Activated CD8-positive, alpha-beta memory T cell treated with anti-CD3 and anti-CD28 coated beads, Interleukin-2, amount 10 ng/mL, durations not matched to agents 7 days and 5 days (primary cell): Measurements from ENCODE around the gene WDFY3. TPM values are rescaled to one million over a fixed set of nuclear protein-coding genes. Genes with fewer than 3 reads are reported as not detected.
"Not testable (repeated sequence)": the region's sequence is repeated elsewhere in the genome, so short reads cannot be mapped to it uniquely, and the experiment has no call there.

Experiments
- ATAC-seq: fragments of 150-1000 bp; cut with Tn5 transposase; one replicate; pipeline ENCODE4 v1.10.0; 2021; ENCODE audit warnings: moderate library complexity
- CTCF ChIA-PET: fragments of 350-600 bp; sonication (Branson Sonifier 250); formaldehyde crosslinking; loops from one replicate; lab custom pipeline; 2021; ENCODE audit warnings: antibody characterized with exemption; lab: Charles Lee
- DNase-seq: peaks from one replicate; pipeline ENCODE4 v3.0.0-alpha.2; 2020
- H3K27ac Mint-ChIP-seq: one replicate; pipeline ENCODE4 v1.8.0; 2021; ENCODE audit warnings: mild to moderate bottlenecking, mixed read lengths
- H3K27me3 Mint-ChIP-seq: one replicate; pipeline ENCODE4 v1.8.0; 2021; ENCODE audit warnings: mixed read lengths
- H3K36me3 Mint-ChIP-seq: one replicate; pipeline ENCODE4 v1.8.0; 2021; ENCODE audit warnings: mild to moderate bottlenecking, mixed read lengths
- H3K4me1 Mint-ChIP-seq: one replicate; pipeline ENCODE4 v1.8.0; 2021; ENCODE audit warnings: mixed read lengths
- H3K4me3 Mint-ChIP-seq: one replicate; pipeline ENCODE4 v1.8.0; 2021; ENCODE audit warnings: mild to moderate bottlenecking, moderate library complexity, mixed read lengths
- H3K9me3 Mint-ChIP-seq: one replicate; pipeline ENCODE4 v1.8.0; 2022; ENCODE audit warnings: low read depth, mixed read lengths
- total RNA-seq, 2 experiments: library from RNA; stranded (reverse); gene quantifications; one replicate each; pipeline ENCODE4 v1.2.3, GENCODE V29; 2021

Gene WDFY3
- total RNA-seq, 2 experiments from 2014 or later, result 0.09 to 0.66 TPM

GRCh38 chr4:84855774-84856173, 110.7 kb downstream of the WDFY3 start:
- DNase-seq, result no peak
- no peaks in the 10 kb centered on the region for H3K9me3 Mint-ChIP-seq
- no peak for ATAC-seq

GRCh38 chr4:84852081-84852480, 114.4 kb downstream of the WDFY3 start:
- Mint-ChIP-seq H3K9me3 (no peaks in the 10 kb centered on the region), H3K27ac (no peak overlapping the region), H3K27me3 (no peaks in the 10 kb centered on the region), H3K4me3 (no peak overlapping the region), H3K4me1 (no peaks in the 10 kb centered on the region), H3K36me3 (no peaks in the 10 kb centered on the region)
- ATAC-seq (no peak), DNase-seq (no peak)
- CTCF ChIA-PET, result no interaction called here

More at GRCh38 chr4:84855774-84856173, 110.7 kb downstream of the WDFY3 start:
- H3K4me3 Mint-ChIP-seq, result no peak overlapping the region
- H3K27me3 Mint-ChIP-seq, result no peaks in the 10 kb centered on the region
- H3K36me3 Mint-ChIP-seq, result no peaks in the 10 kb centered on the region
- CTCF ChIA-PET, result no interaction called here
- no peaks in the 10 kb centered on the region for H3K4me1 Mint-ChIP-seq
- H3K27ac Mint-ChIP-seq, result no peak overlapping the region

GRCh38 chr4:84849051-84849640, 117.3 kb downstream of the WDFY3 start:
- Mint-ChIP-seq H3K36me3 (no peaks in the 10 kb centered on the region), H3K4me1 (no peaks in the 10 kb centered on the region), H3K4me3 (no peak overlapping the region), H3K27ac (no peak overlapping the region), H3K27me3 (no peaks in the 10 kb centered on the region), H3K9me3 (no peaks in the 10 kb centered on the region)
- DNase-seq (no peak), ATAC-seq (no peak)
- CTCF ChIA-PET, result no interaction called here

- Mint-ChIP-seq H3K4me1 (no peaks in the 10 kb centered on the region), H3K4me3 (no peak overlapping the region), H3K9me3 (no peaks in the 10 kb centered on the region), H3K27ac (no peak overlapping the region), H3K36me3 (no peaks in the 10 kb centered on the region), H3K27me3 (no peaks in the 10 kb centered on the region)
- DNase-seq (no peak), ATAC-seq (no peak)
- CTCF ChIA-PET, result no interaction called here
These were observed 118.1 kb downstream of the WDFY3 start for GRCh38 chr4:84848432-84848831.

- CTCF ChIA-PET, result no interaction called here
- no peaks in the 10 kb centered on the region for H3K9me3 Mint-ChIP-seq
- no peaks in the 10 kb centered on the region for H3K36me3 Mint-ChIP-seq
- no peak for ATAC-seq
- H3K27me3 Mint-ChIP-seq, result no peaks in the 10 kb centered on the region
- DNase-seq, result no peak
- H3K27ac Mint-ChIP-seq, result no peak overlapping the region
- no peak overlapping the region for H3K4me3 Mint-ChIP-seq
- no peaks in the 10 kb centered on the region for H3K4me1 Mint-ChIP-seq
These were observed 118.5 kb downstream of the WDFY3 start for GRCh38 chr4:84847978-84848377.

- H3K27ac Mint-ChIP-seq, result no peak overlapping the region
- no peaks in the 10 kb centered on the region for H3K4me1 Mint-ChIP-seq
- H3K36me3 Mint-ChIP-seq, result no peaks in the 10 kb centered on the region
- no peak overlapping the region for H3K4me3 Mint-ChIP-seq
- no peak for DNase-seq
- CTCF ChIA-PET, result no interaction called here
- no peaks in the 10 kb centered on the region for H3K9me3 Mint-ChIP-seq
- H3K27me3 Mint-ChIP-seq, result no peaks in the 10 kb centered on the region
- ATAC-seq, result no peak
These were observed 119.5 kb downstream of the WDFY3 start for GRCh38 chr4:84846985-84847384.

GRCh38 chr4:84841435-84841834, 125.1 kb downstream of the WDFY3 start:
- no peaks in the 10 kb centered on the region for H3K4me1 Mint-ChIP-seq
- DNase-seq, result no peak
- no peaks in the 10 kb centered on the region for H3K27me3 Mint-ChIP-seq
- ATAC-seq, result no peak
- no peaks in the 10 kb centered on the region for H3K9me3 Mint-ChIP-seq
- no peak overlapping the region for H3K4me3 Mint-ChIP-seq
- H3K27ac Mint-ChIP-seq, result no peak overlapping the region
- H3K36me3 Mint-ChIP-seq, result no peaks in the 10 kb centered on the region
- CTCF ChIA-PET, result no interaction called here

- DNase-seq (no peak), ATAC-seq (no peak)
- Mint-ChIP-seq H3K27me3 (no peaks in the 10 kb centered on the region), H3K4me1 (no peaks in the 10 kb centered on the region), H3K36me3 (no peaks in the 10 kb centered on the region), H3K27ac (no peak overlapping the region), H3K9me3 (no peaks in the 10 kb centered on the region), H3K4me3 (no peak overlapping the region)
- CTCF ChIA-PET, result no interaction called here
These were observed 128.7 kb downstream of the WDFY3 start for GRCh38 chr4:84837751-84838150.

GRCh38 chr4:84829633-84830032, 136.9 kb downstream of the WDFY3 start:
- H3K9me3 Mint-ChIP-seq, H3K4me3 Mint-ChIP-seq, H3K27ac Mint-ChIP-seq, ATAC-seq, H3K27me3 Mint-ChIP-seq, DNase-seq, CTCF ChIA-PET, H3K36me3 Mint-ChIP-seq, H3K4me1 Mint-ChIP-seq: not testable (repeated sequence)

- H3K4me3 Mint-ChIP-seq, result no peak overlapping the region
- no peak overlapping the region for H3K27ac Mint-ChIP-seq
- H3K9me3 Mint-ChIP-seq, result no peaks in the 10 kb centered on the region
- CTCF ChIA-PET, result no interaction called here
- no peaks in the 10 kb centered on the region for H3K27me3 Mint-ChIP-seq
- ATAC-seq (no peak), DNase-seq (no peak)
- no peaks in the 10 kb centered on the region for H3K4me1 Mint-ChIP-seq
- H3K36me3 Mint-ChIP-seq, result no peaks in the 10 kb centered on the region
These were observed 139.8 kb downstream of the WDFY3 start for GRCh38 chr4:84826681-84827080.

GRCh38 chr4:84825701-84826341, 140.7 kb downstream of the WDFY3 start:
- H3K4me3 Mint-ChIP-seq, result no peak overlapping the region
- no peaks in the 10 kb centered on the region for H3K4me1 Mint-ChIP-seq
- no peaks in the 10 kb centered on the region for H3K9me3 Mint-ChIP-seq
- DNase-seq, result no peak
- no peaks in the 10 kb centered on the region for H3K36me3 Mint-ChIP-seq
- no peak for ATAC-seq
- H3K27ac Mint-ChIP-seq, result no peak overlapping the region
- no peaks in the 10 kb centered on the region for H3K27me3 Mint-ChIP-seq
- CTCF ChIA-PET, result no interaction called here

GRCh38 chr4:84821064-84821463, 145.4 kb downstream of the WDFY3 start:
- H3K27ac Mint-ChIP-seq, result no peak overlapping the region
- DNase-seq, result no peak
- no peaks in the 10 kb centered on the region for H3K4me1 Mint-ChIP-seq
- no peaks in the 10 kb centered on the region for H3K36me3 Mint-ChIP-seq
- H3K4me3 Mint-ChIP-seq, result no peak overlapping the region
- no peak for ATAC-seq
- no peaks in the 10 kb centered on the region for H3K27me3 Mint-ChIP-seq
- no peaks in the 10 kb centered on the region for H3K9me3 Mint-ChIP-seq
- CTCF ChIA-PET, result no interaction called here

- CTCF ChIA-PET, result no interaction called here
- Mint-ChIP-seq H3K4me1 (no peaks in the 10 kb centered on the region), H3K27me3 (no peaks in the 10 kb centered on the region), H3K4me3 (no peak overlapping the region), H3K36me3 (no peaks in the 10 kb centered on the region), H3K27ac (no peak overlapping the region), H3K9me3 (no peaks in the 10 kb centered on the region)
- no peak for DNase-seq
- ATAC-seq, result no peak
These were observed 152.3 kb downstream of the WDFY3 start for GRCh38 chr4:84814094-84814750.

- Mint-ChIP-seq H3K4me1 (no peaks in the 10 kb centered on the region), H3K27me3 (no peaks in the 10 kb centered on the region), H3K27ac (no peak overlapping the region), H3K36me3 (no peaks in the 10 kb centered on the region), H3K9me3 (no peaks in the 10 kb centered on the region), H3K4me3 (no peak overlapping the region)
- CTCF ChIA-PET, result no interaction called here
- ATAC-seq (no peak), DNase-seq (no peak)
These were observed 156.5 kb downstream of the WDFY3 start for GRCh38 chr4:84809946-84810345.
